IMR-90 (cell line): ENCODE results near the gene TXNL1. TPM values are rescaled to one million over a fixed set of nuclear protein-coding genes. Genes with fewer than 3 reads are reported as not detected.

Experiments used
- ATAC-seq: fragments of 200-7000 bp; cut with Tn5 transposase; 2 replicates; pipeline ENCODE4 v1.9.1; 2020; ENCODE audit warnings: low read depth, mild to moderate bottlenecking, moderate library complexity
- BruUV-seq: library from RNA; stranded (reverse); fragments of 400-500 nt; replicated peaks from 2 replicates; lab custom pipeline; 2021; lab: Mats Ljungman, UMichigan
- CTCF ChIA-PET: fragments of 300-600 bp; formaldehyde crosslinking; extraction: SDS; loops from one replicate; lab custom pipeline; 2021; ENCODE audit warnings: antibody characterized with exemption; lab: Yijun Ruan, JAX
- POLR2A ChIA-PET: fragments of 300-600 bp; sonication (Branson Sonifier 250); formaldehyde crosslinking; loops from one replicate; lab custom pipeline; 2022; ENCODE audit warnings: antibody characterized with exemption; ENCODE audit not compliant: unreplicated experiment; lab: Charles Lee
- DNase-seq: peaks from one replicate; pipeline ENCODE4 v3.0.0; 2013
- H2AFZ ChIP-seq: replicated peaks from 2 replicates; pipeline ENCODE3; 2013; ENCODE audit warnings: low read length, mild to moderate bottlenecking; ENCODE audit not compliant: poor library complexity
- H2AK5ac ChIP-seq: 2 replicates; pipeline ENCODE4 v1.6.1; 2013; ENCODE audit warnings: low read depth, low read length, inconsistent platforms
- H2AK9ac ChIP-seq: replicated peaks from 2 replicates; pipeline ENCODE3; 2013; ENCODE audit warnings: mild to moderate bottlenecking, low read depth, low read length, moderate library complexity; ENCODE audit not compliant: poor library complexity
- H2BK120ac ChIP-seq: 2 replicates; pipeline ENCODE4 v1.6.1; 2013; ENCODE audit warnings: low read depth, low read length, inconsistent platforms
- H2BK15ac ChIP-seq: 3 replicates; pipeline ENCODE4 v1.6.1; 2013; ENCODE audit warnings: low read depth, low read length, inconsistent platforms
- H2BK20ac ChIP-seq: 2 replicates; pipeline ENCODE4 v1.6.1; 2013; ENCODE audit warnings: low read depth, mild to moderate bottlenecking, inconsistent platforms, low read length, moderate library complexity
- H2BK5ac ChIP-seq: 2 replicates; pipeline ENCODE4 v1.6.1; 2013; ENCODE audit warnings: mild to moderate bottlenecking, low read depth, low read length, inconsistent platforms; ENCODE audit not compliant: poor library complexity, severe bottlenecking
- H3K14ac ChIP-seq: replicated peaks from 2 replicates; pipeline ENCODE4 v1.6.1; 2013; ENCODE audit warnings: low read depth, low read length, inconsistent platforms
- H3K18ac ChIP-seq: 2 replicates; pipeline ENCODE4 v1.6.1; 2013; ENCODE audit warnings: low read depth, low read length, control low read depth
- H3K23ac ChIP-seq: 2 replicates; pipeline ENCODE4 v1.6.1; 2013; ENCODE audit warnings: low read depth, low read length, inconsistent platforms
- H3K27ac ChIP-seq: 2 replicates; pipeline ENCODE4 v1.5.1; 2013; ENCODE audit warnings: mild to moderate bottlenecking, control low read depth, low read length; ENCODE audit not compliant: insufficient read depth
- H3K27me3 ChIP-seq: 2 replicates; pipeline ENCODE4 v1.6.1; 2013; ENCODE audit warnings: low read length; ENCODE audit not compliant: control insufficient read depth, insufficient read depth
- H3K36me3 ChIP-seq: 2 replicates; pipeline ENCODE4 v1.6.1; 2013; ENCODE audit warnings: low read length, mixed read lengths; ENCODE audit not compliant: control insufficient read depth, insufficient read depth
- H3K4ac ChIP-seq: 2 replicates; pipeline ENCODE4 v1.6.1; 2013; ENCODE audit warnings: low read depth, low read length, inconsistent platforms
- H3K4me1 ChIP-seq: 2 replicates; pipeline ENCODE4 v1.6.1; 2013; ENCODE audit warnings: low read length, mixed read lengths; ENCODE audit not compliant: control insufficient read depth, insufficient read depth
- H3K4me2 ChIP-seq: 2 replicates; pipeline ENCODE4 v1.6.1; 2013; ENCODE audit warnings: low read depth, mild to moderate bottlenecking, control low read depth, low read length, moderate library complexity
- H3K4me3 ChIP-seq: 2 replicates; pipeline ENCODE4 v1.5.1; 2013; ENCODE audit warnings: low read depth, mild to moderate bottlenecking, control low read depth, low read length, moderate library complexity; ENCODE audit not compliant: insufficient read depth
- H3K56ac ChIP-seq: 2 replicates; pipeline ENCODE4 v1.6.1; 2013; ENCODE audit warnings: low read length, inconsistent platforms; ENCODE audit not compliant: insufficient read depth; ENCODE audit errors: extremely low read depth
- H3K79me1 ChIP-seq, 2 experiments: 2 replicates each; pipeline ENCODE4 v1.6.1; 2013; ENCODE audit warnings: low read length in 2 of 2, inconsistent platforms in 1 of 2, low read depth in 1 of 2
- H3K9ac ChIP-seq: 2 replicates; pipeline ENCODE4 v1.6.1; 2013; ENCODE audit warnings: low read depth, low read length, control low read depth
- H3K9me1 ChIP-seq: 2 replicates; pipeline ENCODE4 v1.6.1; 2013; ENCODE audit warnings: low read length, inconsistent platforms; ENCODE audit not compliant: insufficient read depth
- H3K9me3 ChIP-seq: 2 replicates; pipeline ENCODE4 v1.6.1; 2013; ENCODE audit warnings: low read length; ENCODE audit not compliant: control insufficient read depth, insufficient read depth
- H4K20me1 ChIP-seq: 2 replicates; pipeline ENCODE4 v1.6.1; 2013; ENCODE audit warnings: low read length, inconsistent platforms; ENCODE audit not compliant: insufficient read depth
- H4K5ac ChIP-seq: 2 replicates; pipeline ENCODE4 v1.6.1; 2013; ENCODE audit warnings: mild to moderate bottlenecking, low read depth, low read length, control low read depth
- H4K8ac ChIP-seq, 2 experiments: 2 replicates each; pipeline ENCODE4 v1.6.1; 2013; ENCODE audit warnings: low read depth in 2 of 2, low read length in 2 of 2, control low read depth in 1 of 2, inconsistent platforms in 1 of 2
- H4K91ac ChIP-seq: 2 replicates; pipeline ENCODE4 v1.6.1; 2013; ENCODE audit warnings: low read depth, low read length, inconsistent platforms; ENCODE audit not compliant: insufficient read depth
- MAZ ChIP-seq: IDR thresholded peaks from 2 replicates; pipeline ENCODE4 v1.6.1; 2012; ENCODE audit warnings: low read depth, mild to moderate bottlenecking, low read length, improper control_type of control experiment, moderate library complexity, borderline replicate concordance
- SMC3 ChIP-seq: fragments of 150-350 bp; IDR thresholded peaks from 2 replicates; pipeline ENCODE4 v1.6.1; 2016; ENCODE audit warnings: low read depth, mild to moderate bottlenecking, antibody characterized with exemption, low read length, moderate library complexity
- WGBS, 2 experiments: methylation state at CpG; one replicate each; pipeline versions ENCODE4 v1.1.5 to v1.1.7; 2013; ENCODE audit warnings: missing lambda C conversion rate in 2 of 2; ENCODE audit not compliant: insufficient read length in 1 of 2; ENCODE audit errors: extremely low coverage in 2 of 2; 5-methylcytosine and 5-hydroxymethylcytosine counted together
- dilution Hi-C: fragments of 300-500 bp; cut with HindIII; formaldehyde crosslinking; loops from one replicate; pipeline ENCODE4 v1.14.3; 2018; ENCODE audit warnings: low sequenced_read_pairs; ENCODE audit not compliant: unreplicated experiment
- in situ Hi-C: fragments of 300-500 bp; cut with MboI; formaldehyde crosslinking; loops from 3 replicates; pipeline ENCODE4 v1.14.3; 2019; ENCODE audit warnings: low sequenced_read_pairs, inconsistent platforms, mixed read lengths
- intact Hi-C: fragments of 100-400 bp; cut with micrococcal nuclease; formaldehyde crosslinking; loops from 2 replicates; pipeline ENCODE4 v1.10.0; 2022
- polyA plus RNA-seq, 3 experiments: library from polyadenylated mRNA; depleted of rRNA; stranded (reverse); fragments of >200 nt; gene quantifications; 2 replicates each; pipeline ENCODE4 v1.2.3, GENCODE V29; 2012; ENCODE audit warnings: low replicate concordance in 1 of 3
- total RNA-seq: library from RNA; depleted of rRNA; stranded (reverse); fragments of >200 nt; gene quantifications from 2 replicates; pipeline ENCODE4 v1.2.3, GENCODE V29; 2012
- TF ChIP-seq, protein P1 (sequence below): fragments of 150-350 bp; IDR thresholded peaks from 2 replicates; pipeline ENCODE4 v1.6.1; 2017; ENCODE audit warnings: mild to moderate bottlenecking, antibody characterized with exemption, low read length, low read depth

TXNL1 gene
- total and polyA plus RNA-seq, 2 of the 4 experiments (the other 2 are of a cell fraction): 38.7 to 62.5 TPM

DNA sequence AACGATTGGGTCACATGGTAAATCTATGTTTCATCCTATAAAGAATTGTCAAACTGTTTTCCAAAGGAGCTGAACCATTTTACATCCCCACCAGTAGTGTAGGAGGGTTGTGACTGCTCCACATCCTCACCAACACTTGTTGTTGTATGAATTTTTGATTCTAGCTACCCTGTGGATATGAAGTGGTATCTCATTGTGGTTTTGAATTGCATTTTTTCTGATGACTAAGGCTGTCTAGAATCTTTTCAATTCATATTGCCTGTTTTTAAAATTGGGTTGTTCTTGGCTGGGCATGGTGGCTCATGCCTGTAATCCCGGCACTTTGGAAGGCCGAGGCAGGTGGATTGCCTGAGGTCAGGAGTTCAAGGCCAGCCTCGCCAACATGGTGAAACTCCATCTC, 44.5 kb downstream of the TXNL1 start:
- Histone ChIP-seq H2BK15ac (no peak overlapping the region), H4K91ac (no peak overlapping the region), H4K5ac (no peak overlapping the region), H3K27ac (no peak overlapping the region), H3K36me3 (no peaks in the 10 kb centered on the region), H2AK5ac (no peak overlapping the region), H3K9me1 (no peaks in the 10 kb centered on the region), H3K27me3 (no peaks in the 10 kb centered on the region), H4K8ac (no peak overlapping the region), H3K4me2 (no peak overlapping the region), H3K18ac (no peak overlapping the region), H3K9ac (no peak overlapping the region), H3K14ac (no peak overlapping the region), H2BK20ac (no peak overlapping the region), H3K4me3 (no peak overlapping the region), H3K4me1 (no peaks in the 10 kb centered on the region), H2AK9ac (no peak overlapping the region), H3K56ac (no peak overlapping the region), H3K23ac (no peak overlapping the region), H2AFZ (no peak overlapping the region), H4K20me1 (no peaks in the 10 kb centered on the region), H3K9me3 (no peaks in the 10 kb centered on the region; the same call in 1 of the 2 replicates), H2BK5ac (no peak overlapping the region), H2BK120ac (no peak overlapping the region), H3K4ac (no peak overlapping the region), H3K79me1 (no peaks in the 10 kb centered on the region)
- WGBS, 2 experiments: no CpG with 5 or more reads among the region's 4 CpGs
- CTCF ChIA-PET: no interaction called here
- dilution Hi-C loops: no loop called here
- in situ Hi-C loops: loop anchor here (25.0 kb wide), 1 partner anchor 1482 kb away; no protein-coding TSS in a partner anchor
- POLR2A ChIA-PET: no interaction called here
- ATAC-seq (peak; percentile 51; the same call in 1 of the 2 replicates), DNase-seq (peak; percentile 42)
- TF ChIP-seq, protein P1, sequence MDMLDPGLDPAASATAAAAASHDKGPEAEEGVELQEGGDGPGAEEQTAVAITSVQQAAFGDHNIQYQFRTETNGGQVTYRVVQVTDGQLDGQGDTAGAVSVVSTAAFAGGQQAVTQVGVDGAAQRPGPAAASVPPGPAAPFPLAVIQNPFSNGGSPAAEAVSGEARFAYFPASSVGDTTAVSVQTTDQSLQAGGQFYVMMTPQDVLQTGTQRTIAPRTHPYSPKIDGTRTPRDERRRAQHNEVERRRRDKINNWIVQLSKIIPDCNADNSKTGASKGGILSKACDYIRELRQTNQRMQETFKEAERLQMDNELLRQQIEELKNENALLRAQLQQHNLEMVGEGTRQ: no peak
- TF ChIP-seq SMC3 (no peak), MAZ (no peak)
- intact Hi-C loops: no loop called here
- BruUV-seq: no TSS peak
